ENCODE data around the gene NAALADL2.

Gene NAALADL2

DNA sequence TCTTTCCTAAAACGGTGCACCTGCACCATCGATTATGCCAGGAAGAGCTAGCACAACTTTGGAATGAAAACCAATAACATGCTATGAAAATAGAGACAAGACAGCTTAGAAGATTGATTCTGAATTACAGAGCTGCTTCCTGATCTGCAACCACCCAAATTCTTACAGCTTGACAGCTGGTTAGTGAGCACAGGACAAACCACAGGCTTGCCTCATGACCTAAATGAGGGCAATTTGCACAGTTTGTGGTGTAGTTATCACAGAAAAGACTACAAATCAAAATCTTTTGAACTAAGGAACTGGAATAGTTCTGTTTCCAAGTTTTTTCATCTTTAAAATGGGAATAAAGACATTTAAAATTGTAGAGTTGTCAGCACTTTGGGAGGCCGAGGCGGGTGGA, 533.5 kb downstream of the NAALADL2 start:
- in situ Hi-C loops (cut with MboI; ENCODE audit: low pct_unique_long_range_greater_than_20kb, low sequenced_read_pairs, unreplicated experiment) = no loop called here
- no peak for DNase-seq (ENCODE audit: low spot score)
- TF ChIP-seq, protein P1, sequence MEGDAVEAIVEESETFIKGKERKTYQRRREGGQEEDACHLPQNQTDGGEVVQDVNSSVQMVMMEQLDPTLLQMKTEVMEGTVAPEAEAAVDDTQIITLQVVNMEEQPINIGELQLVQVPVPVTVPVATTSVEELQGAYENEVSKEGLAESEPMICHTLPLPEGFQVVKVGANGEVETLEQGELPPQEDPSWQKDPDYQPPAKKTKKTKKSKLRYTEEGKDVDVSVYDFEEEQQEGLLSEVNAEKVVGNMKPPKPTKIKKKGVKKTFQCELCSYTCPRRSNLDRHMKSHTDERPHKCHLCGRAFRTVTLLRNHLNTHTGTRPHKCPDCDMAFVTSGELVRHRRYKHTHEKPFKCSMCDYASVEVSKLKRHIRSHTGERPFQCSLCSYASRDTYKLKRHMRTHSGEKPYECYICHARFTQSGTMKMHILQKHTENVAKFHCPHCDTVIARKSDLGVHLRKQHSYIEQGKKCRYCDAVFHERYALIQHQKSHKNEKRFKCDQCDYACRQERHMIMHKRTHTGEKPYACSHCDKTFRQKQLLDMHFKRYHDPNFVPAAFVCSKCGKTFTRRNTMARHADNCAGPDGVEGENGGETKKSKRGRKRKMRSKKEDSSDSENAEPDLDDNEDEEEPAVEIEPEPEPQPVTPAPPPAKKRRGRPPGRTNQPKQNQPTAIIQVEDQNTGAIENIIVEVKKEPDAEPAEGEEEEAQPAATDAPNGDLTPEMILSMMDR (IDR thresholded peaks at IDR 0.05; ENCODE audit: extremely low read depth, insufficient read depth, missing control alignments) = no peak

DNA sequence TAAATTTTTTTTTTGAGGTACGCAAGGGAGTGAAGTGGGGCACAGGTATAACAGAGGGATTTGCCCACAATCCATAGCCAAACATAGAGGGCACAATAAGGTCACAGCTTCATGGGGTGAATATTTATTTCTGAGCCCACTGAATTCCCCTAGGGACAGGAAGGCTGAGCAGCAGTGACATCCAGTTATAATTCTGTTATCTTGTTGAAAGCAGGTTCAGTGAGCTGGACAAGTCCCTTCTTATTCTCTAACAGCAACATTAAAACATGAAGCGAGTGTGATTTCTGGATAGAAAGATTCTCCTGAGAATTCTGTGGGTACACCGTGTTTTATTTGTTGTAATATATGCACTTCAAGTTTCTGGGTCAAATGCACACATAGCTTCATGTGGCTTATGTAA, 538.2 kb downstream of the NAALADL2 start:
- in situ Hi-C loops (cut with MboI; ENCODE audit: low pct_unique_long_range_greater_than_20kb, low sequenced_read_pairs, unreplicated experiment) = no loop called here
- TF ChIP-seq, protein P1 (IDR thresholded peaks at IDR 0.05; ENCODE audit: extremely low read depth, insufficient read depth, missing control alignments) = no peak
- DNase-seq (ENCODE audit: low spot score) = no peak

DNA sequence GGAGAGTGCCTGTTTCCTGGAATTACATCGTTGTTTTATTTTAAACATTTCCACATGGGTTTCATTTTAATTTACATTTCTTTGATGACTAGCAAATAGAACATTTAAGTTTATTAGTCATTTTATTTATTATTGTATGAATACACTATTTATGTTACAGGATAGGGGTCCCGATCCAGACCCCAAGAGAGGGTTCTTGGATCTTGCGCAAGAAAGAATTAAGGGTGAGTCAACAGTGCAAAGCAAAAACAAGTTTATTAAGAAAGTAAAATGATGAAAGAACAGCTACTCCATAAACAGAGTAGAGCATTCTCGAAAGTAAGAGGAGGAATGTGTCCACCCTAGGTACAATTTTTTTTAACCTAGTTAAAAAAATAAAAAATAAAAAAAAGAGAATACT, 539.5 kb downstream of the NAALADL2 start:
- TF ChIP-seq, protein P1 (IDR thresholded peaks at IDR 0.05; ENCODE audit: extremely low read depth, insufficient read depth, missing control alignments) = no peak
- in situ Hi-C loops (cut with MboI; ENCODE audit: low pct_unique_long_range_greater_than_20kb, low sequenced_read_pairs, unreplicated experiment) = no loop called here

DNA sequence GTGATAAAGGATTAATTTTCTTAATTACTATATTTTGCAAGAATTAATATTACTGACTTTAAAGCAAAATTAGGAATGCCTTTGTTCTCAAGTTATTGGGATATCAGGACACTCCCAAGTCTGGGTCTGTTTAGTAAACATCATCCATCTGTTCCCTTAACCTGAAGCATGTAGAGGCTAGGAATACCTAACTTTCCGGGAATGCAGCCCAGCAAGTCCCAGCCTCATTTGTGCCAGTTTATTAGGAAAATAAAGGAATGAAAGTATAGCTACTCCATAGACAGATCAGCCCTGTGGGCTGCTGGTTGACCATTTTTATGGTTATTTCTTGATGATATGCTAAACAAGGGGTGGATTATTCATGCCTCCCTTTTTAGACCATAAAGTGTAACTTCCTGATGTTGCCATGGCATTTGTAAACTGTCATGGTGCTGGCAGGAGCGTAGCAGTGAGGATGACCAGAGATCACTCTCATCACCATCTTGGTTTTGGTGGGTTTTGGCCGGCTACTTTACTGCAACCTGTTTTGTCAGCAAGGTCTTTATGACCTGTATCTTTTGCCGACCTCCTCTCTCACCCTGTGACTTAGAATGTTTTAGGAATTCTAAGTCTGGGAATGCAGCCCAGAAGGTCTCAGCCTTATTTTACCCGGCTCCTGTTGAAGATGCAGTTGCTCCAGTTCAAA, 540.2 kb downstream of the NAALADL2 start:
- in situ Hi-C loops (cut with MboI; ENCODE audit: low pct_unique_long_range_greater_than_20kb, low sequenced_read_pairs, unreplicated experiment) = no loop called here

More for the DNA sequence above, 539.5 kb downstream of the NAALADL2 start:
- DNase-seq (ENCODE audit: low spot score) = no peak

DNA sequence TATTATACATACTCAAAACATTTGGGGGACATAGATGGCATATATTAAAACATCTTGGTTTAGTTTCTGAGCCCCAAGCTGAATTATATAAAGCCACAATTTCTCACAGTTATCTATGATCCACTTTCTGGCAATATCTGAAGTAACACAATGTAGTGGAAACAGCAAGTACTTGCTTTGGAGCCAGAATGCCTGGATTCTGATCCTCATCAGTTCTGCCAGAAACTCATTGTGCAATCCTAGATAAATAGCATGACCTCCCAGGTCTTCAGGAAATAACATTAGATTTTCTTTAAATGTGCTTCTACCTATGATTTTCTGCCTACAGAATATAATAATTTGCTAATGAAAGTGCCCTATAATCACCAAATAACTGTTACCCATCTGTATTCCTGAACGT, 544.9 kb downstream of the NAALADL2 start:
- TF ChIP-seq, protein P1 (IDR thresholded peaks at IDR 0.05; ENCODE audit: extremely low read depth, insufficient read depth, missing control alignments) = no peak
- DNase-seq (ENCODE audit: low spot score) = no peak
- in situ Hi-C loops (cut with MboI; ENCODE audit: low pct_unique_long_range_greater_than_20kb, low sequenced_read_pairs, unreplicated experiment) = no loop called here

More for the DNA sequence above, 540.2 kb downstream of the NAALADL2 start:
- no peak for DNase-seq (ENCODE audit: low spot score)
- TF ChIP-seq, protein P1 (IDR thresholded peaks at IDR 0.05; ENCODE audit: extremely low read depth, insufficient read depth, missing control alignments) = no peak

DNA sequence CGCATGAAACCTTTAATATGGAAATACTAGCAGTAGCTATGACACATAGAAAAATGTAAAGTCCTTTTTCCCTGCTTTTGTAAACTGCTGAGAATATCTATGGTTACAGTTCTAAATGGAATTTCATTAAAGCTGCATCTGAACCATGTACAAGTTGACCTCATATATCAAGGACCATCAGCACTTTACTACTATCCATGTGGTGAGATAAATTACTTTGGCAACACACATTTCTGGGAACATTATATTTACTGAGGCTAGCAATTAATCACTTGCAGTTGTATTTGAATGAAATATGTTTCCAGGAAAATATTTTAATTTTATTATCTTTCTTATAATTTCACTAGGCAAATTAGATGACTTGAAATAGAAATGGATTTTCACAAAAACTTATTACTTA, 545.5 kb downstream of the NAALADL2 start:
- TF ChIP-seq, protein P1 (IDR thresholded peaks at IDR 0.05; ENCODE audit: extremely low read depth, insufficient read depth, missing control alignments) = no peak
- in situ Hi-C loops (cut with MboI; ENCODE audit: low pct_unique_long_range_greater_than_20kb, low sequenced_read_pairs, unreplicated experiment) = no loop called here
- DNase-seq (ENCODE audit: low spot score) = no peak

All from GM13977 (cell line).